GM12873 (cell line): ENCODE data around the gene ASH1L.

ENCODE experiments used
- TF ChIP-seq, protein P1 (sequence below): IDR thresholded peaks from 2 replicates; pipeline ENCODE4 v1.5.1; 2012; ENCODE audit warnings: low read depth, mild to moderate bottlenecking, moderate library complexity, low read length, control low read depth; ENCODE audit not compliant: insufficient read depth; ENCODE audit errors: missing control alignments

Gene ASH1L

GRCh38 chr1:155518484-155518883, 44.1 kb downstream of the ASH1L start:
- TF ChIP-seq, protein P1, sequence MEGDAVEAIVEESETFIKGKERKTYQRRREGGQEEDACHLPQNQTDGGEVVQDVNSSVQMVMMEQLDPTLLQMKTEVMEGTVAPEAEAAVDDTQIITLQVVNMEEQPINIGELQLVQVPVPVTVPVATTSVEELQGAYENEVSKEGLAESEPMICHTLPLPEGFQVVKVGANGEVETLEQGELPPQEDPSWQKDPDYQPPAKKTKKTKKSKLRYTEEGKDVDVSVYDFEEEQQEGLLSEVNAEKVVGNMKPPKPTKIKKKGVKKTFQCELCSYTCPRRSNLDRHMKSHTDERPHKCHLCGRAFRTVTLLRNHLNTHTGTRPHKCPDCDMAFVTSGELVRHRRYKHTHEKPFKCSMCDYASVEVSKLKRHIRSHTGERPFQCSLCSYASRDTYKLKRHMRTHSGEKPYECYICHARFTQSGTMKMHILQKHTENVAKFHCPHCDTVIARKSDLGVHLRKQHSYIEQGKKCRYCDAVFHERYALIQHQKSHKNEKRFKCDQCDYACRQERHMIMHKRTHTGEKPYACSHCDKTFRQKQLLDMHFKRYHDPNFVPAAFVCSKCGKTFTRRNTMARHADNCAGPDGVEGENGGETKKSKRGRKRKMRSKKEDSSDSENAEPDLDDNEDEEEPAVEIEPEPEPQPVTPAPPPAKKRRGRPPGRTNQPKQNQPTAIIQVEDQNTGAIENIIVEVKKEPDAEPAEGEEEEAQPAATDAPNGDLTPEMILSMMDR, result no peak

DNA sequence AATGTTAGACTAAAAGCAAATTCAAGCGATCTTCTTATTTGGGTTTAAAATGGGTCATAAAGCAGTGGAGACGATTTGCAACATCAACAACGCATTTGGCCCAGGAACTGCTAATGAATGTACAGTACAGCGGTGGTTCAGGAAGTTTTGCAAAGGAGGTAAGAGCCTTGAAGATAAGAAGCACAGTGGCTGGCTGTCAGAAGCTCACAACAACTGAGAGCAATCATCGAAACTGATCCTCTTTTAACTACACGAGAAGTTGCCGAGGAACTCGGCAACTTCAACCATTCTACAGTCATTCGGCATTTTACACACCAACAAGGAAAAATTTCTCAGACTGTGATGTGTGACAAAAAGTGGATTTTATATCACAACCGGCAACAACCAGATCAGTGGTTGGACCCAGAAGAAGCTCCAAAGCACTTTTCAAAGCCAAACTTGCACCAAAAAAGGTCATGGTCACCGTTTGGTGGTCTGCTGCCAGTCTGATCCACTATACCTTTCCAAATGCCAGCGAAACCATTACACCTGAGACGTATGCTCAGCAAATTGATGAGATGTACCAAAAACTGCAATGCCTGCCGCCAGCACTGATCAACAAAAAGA, 47.9 kb downstream of the ASH1L start:
- TF ChIP-seq, protein P1, result no peak

GRCh38 chr1:155513300-155513916, 49.2 kb downstream of the ASH1L start:
- TF ChIP-seq, protein P1, result no peak

- TF ChIP-seq, protein P1, result no peak
Observed at GRCh38 chr1:155509064-155509463, 53.5 kb downstream of the ASH1L start.

GRCh38 chr1:155507945-155508344, 54.7 kb downstream of the ASH1L start:
- TF ChIP-seq, protein P1, result no peak

DNA sequence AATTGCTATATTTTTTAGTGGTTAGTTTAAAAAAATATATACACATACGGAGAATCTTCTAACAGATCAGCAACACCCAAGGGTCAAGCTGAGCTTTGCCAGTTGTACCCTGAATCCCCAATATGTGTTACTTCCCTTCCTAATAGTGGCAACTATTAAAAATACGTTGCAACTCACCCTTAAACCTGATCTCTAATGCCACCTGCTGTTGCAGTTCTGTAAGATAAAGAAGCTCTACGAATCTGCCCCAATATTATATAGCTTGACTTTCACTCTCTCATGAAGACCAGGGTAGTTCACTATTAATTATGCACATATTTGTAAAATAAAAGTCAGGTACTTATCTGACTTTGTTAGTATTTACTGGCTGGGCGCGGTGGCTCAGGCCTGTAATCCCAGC, 58.4 kb downstream of the ASH1L start:
- TF ChIP-seq, protein P1, result peak; percentile 42

DNA sequence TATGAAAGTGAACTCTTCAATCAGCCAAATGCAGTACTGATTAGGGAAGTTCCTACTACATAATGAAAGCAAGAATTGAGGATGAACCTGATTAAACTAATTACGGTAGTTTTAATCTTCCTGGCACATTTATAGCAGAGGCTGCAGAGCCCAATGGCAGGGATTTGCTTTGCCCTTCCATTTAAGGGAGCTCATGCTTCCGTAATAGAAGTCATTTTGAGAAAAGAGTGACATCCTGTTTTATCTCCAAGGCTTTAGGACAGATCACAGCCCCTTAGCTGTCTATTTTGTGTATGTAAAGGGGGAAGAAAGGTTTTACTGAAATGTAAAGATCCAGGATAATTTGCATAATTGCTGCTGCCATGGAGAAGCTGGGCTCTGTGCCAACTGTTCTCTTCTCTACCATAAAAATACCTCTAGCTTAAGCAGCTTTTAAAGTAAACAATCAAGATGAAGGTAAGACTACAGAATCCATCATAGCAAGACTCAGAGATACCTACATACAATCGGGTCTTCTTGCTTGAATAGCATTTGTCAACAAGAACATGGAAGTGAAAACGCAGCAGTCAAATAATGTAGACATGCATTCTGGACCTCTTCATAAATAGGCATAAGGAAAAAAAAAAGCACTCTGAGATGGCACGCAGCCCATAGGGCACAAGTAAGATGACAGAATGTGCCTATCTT, 62.5 kb downstream of the ASH1L start:
- TF ChIP-seq, protein P1, result no peak
